HS-5 (cell line): ENCODE data around the gene ABR.
"Not testable (repeated sequence)": the region's sequence is repeated elsewhere in the genome, so short reads cannot be mapped to it uniquely, and the experiment has no call there.

Experiments used
- DNase-seq: peaks from one replicate; pipeline ENCODE4 v3.0.0-alpha.2; 2012; ENCODE audit warnings: low read depth

Gene ABR

GRCh38 chr17:1095090-1095852 is 84.5 kb downstream of the ABR start:
- no peak for DNase-seq

- DNase-seq, result no peak
Measured at GRCh38 chr17:1094591-1094990, 85.2 kb downstream of the ABR start.

GRCh38 chr17:1091900-1092299 is 87.9 kb downstream of the ABR start:
- DNase-seq, result no peak

GRCh38 chr17:1091190-1091534 is 88.6 kb downstream of the ABR start:
- DNase-seq, result no peak

- DNase-seq, result no peak
Measured at GRCh38 chr17:1090465-1091189, 89.2 kb downstream of the ABR start.

- DNase-seq, result no peak
Measured at GRCh38 chr17:1089915-1090314, 89.9 kb downstream of the ABR start.

- no peak for DNase-seq
Measured at GRCh38 chr17:1087381-1088241, 92.2 kb downstream of the ABR start.

GRCh38 chr17:1083451-1084187 is 96.2 kb downstream of the ABR start:
- no peak for DNase-seq

GRCh38 chr17:1082579-1082978 is 97.2 kb downstream of the ABR start:
- no peak for DNase-seq

GRCh38 chr17:1078831-1079561 is 100.8 kb downstream of the ABR start:
- no peak for DNase-seq

GRCh38 chr17:1077986-1078711 is 101.6 kb downstream of the ABR start:
- no peak for DNase-seq

GRCh38 chr17:1077581-1077985 is 102.2 kb downstream of the ABR start:
- DNase-seq, result no peak

GRCh38 chr17:1076982-1077302 is 102.8 kb downstream of the ABR start:
- no peak for DNase-seq

GRCh38 chr17:1076299-1076981 is 103.3 kb downstream of the ABR start:
- DNase-seq, result no peak

- no peak for DNase-seq
Measured at GRCh38 chr17:1074886-1075605, 104.7 kb downstream of the ABR start.

GRCh38 chr17:1073963-1074625 is 105.7 kb downstream of the ABR start:
- DNase-seq, result not testable (repeated sequence)

GRCh38 chr17:1073241-1073962 is 106.4 kb downstream of the ABR start:
- no peak for DNase-seq

- no peak for DNase-seq
Measured at GRCh38 chr17:1072551-1072961, 107.2 kb downstream of the ABR start.
